ENCODE data around the gene GTF3C5.

GRCh38 chr9:133065070-133065388, 34.2 kb downstream of the GTF3C5 start:
- TF ChIP-seq GATA1 (IDR thresholded peaks at IDR 0.05; ENCODE audit: low read depth, low read length): no peak
- no peak for TF ChIP-seq POLR2A (IDR thresholded peaks at IDR 0.05; ENCODE audit: low read length)

Measured in erythroblast (primary cell).